GM10266 (cell line): ENCODE data around the gene DIRAS1.
"Not testable (repeated sequence)": the region's sequence is repeated elsewhere in the genome, so short reads cannot be mapped to it uniquely, and the experiment has no call there.

Experiments
- DNase-seq: peaks from one replicate; pipeline ENCODE4 v3.0.0; 2012; ENCODE audit errors: extremely low spot score
- TF ChIP-seq, protein P1 (sequence below): IDR thresholded peaks from 2 replicates; pipeline ENCODE4 v1.5.1; 2012; ENCODE audit warnings: mild to moderate bottlenecking, low read depth; ENCODE audit not compliant: control insufficient read depth, insufficient read depth; ENCODE audit errors: missing control alignments

DIRAS1 gene

GRCh38 chr19:2691951-2692350 is 29.2 kb downstream of the DIRAS1 start:
- TF ChIP-seq, protein P1, sequence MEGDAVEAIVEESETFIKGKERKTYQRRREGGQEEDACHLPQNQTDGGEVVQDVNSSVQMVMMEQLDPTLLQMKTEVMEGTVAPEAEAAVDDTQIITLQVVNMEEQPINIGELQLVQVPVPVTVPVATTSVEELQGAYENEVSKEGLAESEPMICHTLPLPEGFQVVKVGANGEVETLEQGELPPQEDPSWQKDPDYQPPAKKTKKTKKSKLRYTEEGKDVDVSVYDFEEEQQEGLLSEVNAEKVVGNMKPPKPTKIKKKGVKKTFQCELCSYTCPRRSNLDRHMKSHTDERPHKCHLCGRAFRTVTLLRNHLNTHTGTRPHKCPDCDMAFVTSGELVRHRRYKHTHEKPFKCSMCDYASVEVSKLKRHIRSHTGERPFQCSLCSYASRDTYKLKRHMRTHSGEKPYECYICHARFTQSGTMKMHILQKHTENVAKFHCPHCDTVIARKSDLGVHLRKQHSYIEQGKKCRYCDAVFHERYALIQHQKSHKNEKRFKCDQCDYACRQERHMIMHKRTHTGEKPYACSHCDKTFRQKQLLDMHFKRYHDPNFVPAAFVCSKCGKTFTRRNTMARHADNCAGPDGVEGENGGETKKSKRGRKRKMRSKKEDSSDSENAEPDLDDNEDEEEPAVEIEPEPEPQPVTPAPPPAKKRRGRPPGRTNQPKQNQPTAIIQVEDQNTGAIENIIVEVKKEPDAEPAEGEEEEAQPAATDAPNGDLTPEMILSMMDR, result no peak
- no peak for DNase-seq

DNA sequence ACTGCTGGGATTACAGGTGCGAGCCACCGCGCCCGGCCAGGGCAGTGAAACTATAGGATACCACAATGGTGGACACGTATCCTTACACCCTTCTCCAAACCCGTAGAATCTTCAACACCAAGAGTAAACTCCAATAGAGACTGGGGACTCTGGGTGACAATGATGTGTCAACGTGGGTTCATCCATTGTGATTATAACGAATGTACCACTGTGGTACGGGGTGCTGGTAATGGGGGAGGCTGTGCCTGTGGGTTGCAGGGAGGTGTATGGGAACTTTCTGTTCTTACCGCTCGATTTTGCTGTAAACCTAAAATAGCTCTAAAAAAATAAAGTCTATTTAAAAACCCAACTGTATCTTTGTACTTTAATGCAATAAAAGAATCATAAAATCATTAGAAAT is 30.3 kb downstream of the DIRAS1 start:
- TF ChIP-seq, protein P1, result no peak
- DNase-seq, result no peak

GRCh38 chr19:2686360-2686759 is 34.8 kb downstream of the DIRAS1 start:
- no peak for DNase-seq
- TF ChIP-seq, protein P1, result no peak

DNA sequence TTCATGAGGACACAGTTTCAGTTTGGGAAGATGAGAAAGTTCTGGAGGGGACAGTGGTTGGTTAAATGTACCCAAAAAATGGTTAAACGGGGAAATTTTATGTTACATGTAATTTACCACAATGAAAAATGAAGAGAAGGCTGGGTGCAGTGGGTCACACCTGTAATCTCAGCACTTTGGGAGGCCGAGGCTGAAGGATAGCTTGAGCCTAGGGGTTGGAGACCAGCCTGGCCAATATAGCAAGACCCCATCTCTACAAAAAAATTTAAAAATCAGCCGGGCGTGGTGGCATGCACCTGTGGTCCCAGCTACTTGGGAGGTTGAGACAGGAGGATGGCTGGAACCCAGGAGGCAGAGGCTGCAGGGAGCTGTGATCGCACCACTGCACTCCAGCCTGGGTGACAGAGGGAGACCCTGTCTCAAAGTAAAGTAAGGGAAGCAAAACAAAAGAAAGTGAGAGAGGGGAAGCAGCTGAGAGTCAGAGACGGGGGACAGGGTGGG is 35.9 kb downstream of the DIRAS1 start:
- no peak for DNase-seq
- TF ChIP-seq, protein P1, result no peak

DNA sequence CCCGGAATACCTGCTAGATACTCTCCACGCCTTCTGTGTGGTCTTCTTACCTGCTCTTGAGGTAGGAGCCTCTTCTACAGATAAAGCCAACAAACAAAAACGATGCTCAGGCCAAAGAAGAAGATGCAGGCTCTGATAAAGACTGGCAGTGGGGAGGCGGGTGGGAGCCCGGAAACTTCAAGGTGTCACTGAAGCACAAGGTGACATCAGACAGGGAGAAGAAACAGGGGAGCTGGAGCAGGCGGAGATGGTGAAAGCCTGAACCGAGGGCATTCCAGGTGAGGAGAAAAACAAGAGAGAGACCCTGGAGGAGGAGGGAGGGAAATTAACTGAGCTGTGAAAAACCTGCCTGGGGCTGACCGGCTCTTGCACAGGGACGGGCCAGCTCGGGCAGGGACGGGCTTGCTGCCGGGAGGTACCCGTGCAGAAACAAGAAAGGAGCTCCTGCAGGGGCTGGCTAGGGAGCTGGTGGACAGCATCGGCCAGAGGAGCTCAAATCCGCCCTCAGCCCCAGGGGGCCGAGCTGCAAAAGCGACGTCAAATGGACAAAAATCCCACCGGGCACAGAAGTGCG is 37.7 kb downstream of the DIRAS1 start:
- TF ChIP-seq, protein P1, result no peak
- no peak for DNase-seq

DNA sequence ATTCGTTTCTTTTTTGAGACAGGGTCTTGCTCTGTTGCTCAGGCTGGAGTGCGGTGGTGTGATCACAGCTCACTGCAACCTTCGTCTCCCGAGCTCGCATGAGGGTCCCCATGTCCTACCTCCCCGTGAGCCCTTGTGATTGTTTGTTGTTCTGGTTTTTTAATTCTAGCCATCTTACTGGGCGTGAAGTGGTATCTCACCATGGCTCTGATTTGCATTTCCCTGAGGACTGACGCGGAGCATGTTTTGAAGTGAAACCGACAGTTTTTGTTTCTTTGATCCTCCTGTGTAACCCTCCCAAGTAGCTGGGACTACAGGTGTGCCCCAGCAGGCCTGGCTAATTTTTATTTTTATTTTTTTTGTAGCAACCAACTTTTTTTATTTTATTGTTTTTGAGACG is 40.4 kb downstream of the DIRAS1 start:
- TF ChIP-seq, protein P1, result no peak
- peak; percentile 49 for DNase-seq

GRCh38 chr19:2679439-2679838 is 41.7 kb downstream of the DIRAS1 start:
- TF ChIP-seq, protein P1, result no peak
- DNase-seq, result no peak

DNA sequence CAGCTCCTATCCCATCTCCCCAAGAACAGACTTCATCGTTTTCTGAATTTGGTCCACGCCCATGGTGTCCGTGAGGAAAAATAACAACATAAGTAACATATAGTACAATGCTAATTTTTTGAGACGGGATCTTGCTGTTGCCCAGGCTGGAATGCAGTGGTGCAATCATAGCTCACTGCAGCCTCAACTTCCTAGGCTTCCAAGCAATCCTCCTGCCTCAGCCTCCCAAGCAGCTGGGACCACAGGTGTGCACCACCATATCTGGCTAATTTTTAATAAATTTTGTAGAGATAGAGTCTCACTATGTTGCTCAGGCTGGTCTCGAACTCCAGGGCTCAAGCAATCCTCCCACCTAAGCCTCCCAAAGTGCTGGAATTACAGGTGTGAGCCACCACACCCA is 42.2 kb downstream of the DIRAS1 start:
- not testable (repeated sequence) for DNase-seq
